ENCODE data around the gene ILRUN. TPM values are rescaled to one million over a fixed set of nuclear protein-coding genes. Genes with fewer than 3 reads are reported as not detected.
A peak's percentile ranks its signal among the peaks of the same experiment; 100 is the strongest.
"Not testable (repeated sequence)": the region's sequence is repeated elsewhere in the genome, so short reads cannot be mapped to it uniquely, and the experiment has no call there.

The ILRUN gene
- total and polyA plus RNA-seq, 5 donors from 2014 or later, result 18.7 to 89.6 (median 23.4) TPM

GRCh38 chr6:34671801-34672656 lies 24.5 kb downstream of the ILRUN start:
- peak overlapping the region; percentile 83 to 95 (median 90) for H3K4me3 Mint-ChIP-seq
- H3K36me3 Mint-ChIP-seq, result peaks cover 4% of the 10 kb centered on the region
- H3K4me3 ChIP-seq (ENCODE audit: low read depth, low read length), result peak overlapping the region; percentile 85
- peaks cover 70% of the 10 kb centered on the region for H3K4me1 ChIP-seq (ENCODE audit: control insufficient read depth, insufficient read depth, low read length, poor library complexity, severe bottlenecking)
- DNase-seq, result peak; percentile 70 to 96 (median 83)
- peak; percentile 99 to 100 for ATAC-seq (ENCODE audit: low read depth in 2 of 2)
- H3K27me3 ChIP-seq (ENCODE audit: control insufficient read depth, insufficient read depth, low read length), result no peaks in the 10 kb centered on the region
- H3K4me1 Mint-ChIP-seq, result peaks cover 23 to 85% (median 63%) of the 10 kb centered on the region in 4 donors
- peak overlapping the region; percentile 91 for H3K27ac ChIP-seq (ENCODE audit: insufficient read depth, low read length, poor library complexity, severe bottlenecking)
- no peaks in the 10 kb centered on the region for H3K36me3 ChIP-seq (ENCODE audit: control insufficient read depth, insufficient read depth, low read length)
- H3K27ac Mint-ChIP-seq, result peak overlapping the region; percentile 96 to 98 (median 96)
- no peaks in the 10 kb centered on the region for H3K27me3 Mint-ChIP-seq
- H3K9me3 Mint-ChIP-seq, result peaks cover 0 to 2% (median 0%) of the 10 kb centered on the region in 7 donors
- H3K9me3 ChIP-seq (ENCODE audit: control insufficient read depth in 2 of 2, low read length in 2 of 2), result no peaks in the 10 kb centered on the region

DNA sequence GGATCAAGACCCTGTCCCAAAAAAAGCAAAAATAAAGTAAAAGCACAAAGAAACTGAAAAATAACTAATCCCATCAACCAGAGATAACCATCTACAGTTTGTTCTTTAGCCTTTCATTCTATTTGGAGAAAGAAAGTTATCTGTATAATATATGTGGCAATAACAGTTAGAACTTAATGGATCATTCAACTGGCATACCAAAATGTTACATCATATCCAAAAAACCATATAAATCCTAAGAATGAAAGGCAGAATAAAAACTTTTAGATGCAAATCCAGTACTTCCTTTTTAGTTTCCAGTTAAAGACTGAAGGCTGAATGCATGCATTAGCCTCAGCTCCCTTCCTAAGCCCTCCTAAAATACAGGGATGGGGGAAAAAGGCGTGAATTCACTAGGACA lies 25.2 kb downstream of the ILRUN start:
- ATAC-seq (ENCODE audit: low read depth in 2 of 2) (no peak), DNase-seq (no peak)
- H3K4me1 ChIP-seq (ENCODE audit: control insufficient read depth, insufficient read depth, low read length, poor library complexity, severe bottlenecking), result peaks cover 74% of the 10 kb centered on the region
- no peaks in the 10 kb centered on the region for H3K36me3 ChIP-seq (ENCODE audit: control insufficient read depth, insufficient read depth, low read length)
- no peaks in the 10 kb centered on the region for H3K27me3 ChIP-seq (ENCODE audit: control insufficient read depth, insufficient read depth, low read length)
- peak overlapping the region; percentile 91 for H3K27ac ChIP-seq (ENCODE audit: insufficient read depth, low read length, poor library complexity, severe bottlenecking)
- H3K4me3 ChIP-seq (ENCODE audit: low read depth, low read length), result peak overlapping the region; percentile 85
- H3K27me3 Mint-ChIP-seq, result no peaks in the 10 kb centered on the region
- H3K27ac Mint-ChIP-seq, result peak overlapping the region; percentile 96 to 97 (median 96)
- H3K9me3 ChIP-seq (ENCODE audit: control insufficient read depth in 2 of 2, low read length in 2 of 2), result no peaks in the 10 kb centered on the region
- H3K9me3 Mint-ChIP-seq, result peaks cover 0 to 2% (median 0%) of the 10 kb centered on the region in 7 donors
- H3K36me3 Mint-ChIP-seq, result peaks cover 4% of the 10 kb centered on the region
- H3K4me3 Mint-ChIP-seq, result peak overlapping the region; percentile 83 to 95 (median 90)
- peaks cover 24 to 90% (median 69%) of the 10 kb centered on the region in 4 donors for H3K4me1 Mint-ChIP-seq

DNA sequence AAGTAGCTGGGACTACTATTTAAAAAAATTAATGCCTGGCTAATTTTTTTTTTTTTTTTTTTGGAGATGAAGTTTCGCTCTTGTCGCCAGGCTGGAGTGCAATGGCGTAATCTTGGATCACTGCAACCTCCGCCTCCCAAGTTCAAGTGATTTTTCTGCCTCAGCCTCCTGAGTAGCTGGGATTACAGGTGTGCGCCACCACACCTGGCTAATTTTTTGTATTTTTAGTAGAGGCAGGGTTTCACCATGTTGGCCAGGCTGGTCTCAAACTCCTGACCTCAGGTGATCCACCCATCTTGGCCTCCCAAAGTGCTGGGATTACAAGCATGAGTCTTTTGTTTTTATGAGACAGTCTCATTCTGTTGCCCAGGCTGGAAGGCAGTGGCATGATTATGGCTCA lies 27.8 kb downstream of the ILRUN start:
- peaks cover 73% of the 10 kb centered on the region for H3K4me1 ChIP-seq (ENCODE audit: control insufficient read depth, insufficient read depth, low read length, poor library complexity, severe bottlenecking)
- H3K27ac ChIP-seq (ENCODE audit: insufficient read depth, low read length, poor library complexity, severe bottlenecking); H3K9me3 Mint-ChIP-seq; H3K9me3 ChIP-seq (ENCODE audit: control insufficient read depth in 2 of 2, low read length in 2 of 2); H3K27me3 ChIP-seq (ENCODE audit: control insufficient read depth, insufficient read depth, low read length); ATAC-seq (ENCODE audit: low read depth in 2 of 2); H3K4me3 ChIP-seq (ENCODE audit: low read depth, low read length); DNase-seq; H3K36me3 ChIP-seq (ENCODE audit: control insufficient read depth, insufficient read depth, low read length); H3K27me3 Mint-ChIP-seq; H3K4me3 Mint-ChIP-seq; H3K36me3 Mint-ChIP-seq: not testable (repeated sequence)
- Mint-ChIP-seq H3K27ac (peak overlapping the region in 1 of 3 donors; percentile 3), H3K4me1 (peaks cover 41 to 89% (median 66%) of the 10 kb centered on the region in 4 donors)

- Histone ChIP-seq H3K9me3 (ENCODE audit: control insufficient read depth in 2 of 2, low read length in 2 of 2) (no peaks in the 10 kb centered on the region), H3K4me3 (ENCODE audit: low read depth, low read length) (no peak overlapping the region), H3K4me1 (ENCODE audit: control insufficient read depth, insufficient read depth, low read length, poor library complexity, severe bottlenecking) (peaks cover 61% of the 10 kb centered on the region), H3K27me3 (ENCODE audit: control insufficient read depth, insufficient read depth, low read length) (no peaks in the 10 kb centered on the region), H3K36me3 (ENCODE audit: control insufficient read depth, insufficient read depth, low read length) (no peaks in the 10 kb centered on the region), H3K27ac (ENCODE audit: insufficient read depth, low read length, poor library complexity, severe bottlenecking) (no peak overlapping the region)
- peaks cover 34 to 88% (median 61%) of the 10 kb centered on the region in 4 donors for H3K4me1 Mint-ChIP-seq
- ATAC-seq (ENCODE audit: low read depth in 2 of 2) (no peak), DNase-seq (no peak)
- H3K27ac Mint-ChIP-seq, result peak overlapping the region in 2 of 3 donors; percentile 3 to 59
- H3K36me3 Mint-ChIP-seq, result peaks cover 8% of the 10 kb centered on the region
- peaks cover 0 to 3% (median 0%) of the 10 kb centered on the region in 7 donors for H3K9me3 Mint-ChIP-seq
- H3K4me3 Mint-ChIP-seq, result peak overlapping the region in 1 of 4 donors; percentile 15
- H3K27me3 Mint-ChIP-seq, result no peaks in the 10 kb centered on the region
Observed at GRCh38 chr6:34667481-34668238, 28.9 kb downstream of the ILRUN start.

DNA sequence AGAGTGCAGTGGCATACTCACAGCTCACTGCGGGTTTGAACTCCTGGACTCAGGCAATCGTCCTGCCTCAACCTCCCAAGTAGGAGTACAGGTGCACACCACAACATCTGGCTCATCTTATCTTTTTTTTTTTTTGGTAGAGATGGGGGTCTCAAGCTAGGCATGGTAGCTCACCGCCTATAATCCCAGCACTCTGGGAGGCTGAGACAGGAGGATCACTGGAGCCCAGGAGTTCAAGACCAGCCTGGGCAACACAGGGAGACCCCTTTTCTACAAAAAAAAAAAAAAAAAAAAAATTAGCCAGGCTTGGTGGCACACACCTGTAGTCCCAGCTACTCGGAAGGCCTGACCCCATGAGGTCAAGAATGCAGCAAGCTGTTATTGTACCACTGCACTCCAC lies 31.5 kb downstream of the ILRUN start:
- no peak for DNase-seq
- H3K9me3 Mint-ChIP-seq, result peaks cover 0 to 3% (median 0%) of the 10 kb centered on the region in 7 donors
- H3K27me3 Mint-ChIP-seq, result no peaks in the 10 kb centered on the region
- H3K27ac ChIP-seq (ENCODE audit: insufficient read depth, low read length, poor library complexity, severe bottlenecking), result peak overlapping the region; percentile 7
- peak overlapping the region; percentile 60 for H3K4me3 ChIP-seq (ENCODE audit: low read depth, low read length)
- no peaks in the 10 kb centered on the region for H3K27me3 ChIP-seq (ENCODE audit: control insufficient read depth, insufficient read depth, low read length)
- no peak for ATAC-seq (ENCODE audit: low read depth in 2 of 2)
- no peaks in the 10 kb centered on the region for H3K9me3 ChIP-seq (ENCODE audit: control insufficient read depth in 2 of 2, low read length in 2 of 2)
- H3K4me1 ChIP-seq (ENCODE audit: control insufficient read depth, insufficient read depth, low read length, poor library complexity, severe bottlenecking), result peaks cover 40% of the 10 kb centered on the region
- no peaks in the 10 kb centered on the region for H3K36me3 ChIP-seq (ENCODE audit: control insufficient read depth, insufficient read depth, low read length)
- H3K27ac Mint-ChIP-seq, result peak overlapping the region in 2 of 3 donors; percentile 80 to 87
- H3K4me3 Mint-ChIP-seq, result peak overlapping the region in 2 of 4 donors; percentile 70 to 79
- peaks cover 48 to 82% (median 63%) of the 10 kb centered on the region in 4 donors for H3K4me1 Mint-ChIP-seq
- peaks cover 19% of the 10 kb centered on the region for H3K36me3 Mint-ChIP-seq

- no peak for ATAC-seq (ENCODE audit: low read depth in 2 of 2)
- H3K9me3 ChIP-seq (ENCODE audit: control insufficient read depth in 2 of 2, low read length in 2 of 2), result no peaks in the 10 kb centered on the region
- peaks cover 49 to 78% (median 61%) of the 10 kb centered on the region in 4 donors for H3K4me1 Mint-ChIP-seq
- peak overlapping the region; percentile 7 for H3K27ac ChIP-seq (ENCODE audit: insufficient read depth, low read length, poor library complexity, severe bottlenecking)
- H3K36me3 Mint-ChIP-seq, result peaks cover 19% of the 10 kb centered on the region
- peaks cover 0 to 3% (median 0%) of the 10 kb centered on the region in 7 donors for H3K9me3 Mint-ChIP-seq
- H3K27me3 ChIP-seq (ENCODE audit: control insufficient read depth, insufficient read depth, low read length), result no peaks in the 10 kb centered on the region
- H3K4me1 ChIP-seq (ENCODE audit: control insufficient read depth, insufficient read depth, low read length, poor library complexity, severe bottlenecking), result peaks cover 40% of the 10 kb centered on the region
- peak in 1 of 3 donors; percentile 60 for DNase-seq
- H3K4me3 ChIP-seq (ENCODE audit: low read depth, low read length), result peak overlapping the region; percentile 60
- no peaks in the 10 kb centered on the region for H3K27me3 Mint-ChIP-seq
- no peaks in the 10 kb centered on the region for H3K36me3 ChIP-seq (ENCODE audit: control insufficient read depth, insufficient read depth, low read length)
- peak overlapping the region; percentile 80 to 90 (median 87) for H3K27ac Mint-ChIP-seq
- H3K4me3 Mint-ChIP-seq, result peak overlapping the region; percentile 29 to 79 (median 69)
Observed at GRCh38 chr6:34664256-34664971, 32.2 kb downstream of the ILRUN start.

DNA sequence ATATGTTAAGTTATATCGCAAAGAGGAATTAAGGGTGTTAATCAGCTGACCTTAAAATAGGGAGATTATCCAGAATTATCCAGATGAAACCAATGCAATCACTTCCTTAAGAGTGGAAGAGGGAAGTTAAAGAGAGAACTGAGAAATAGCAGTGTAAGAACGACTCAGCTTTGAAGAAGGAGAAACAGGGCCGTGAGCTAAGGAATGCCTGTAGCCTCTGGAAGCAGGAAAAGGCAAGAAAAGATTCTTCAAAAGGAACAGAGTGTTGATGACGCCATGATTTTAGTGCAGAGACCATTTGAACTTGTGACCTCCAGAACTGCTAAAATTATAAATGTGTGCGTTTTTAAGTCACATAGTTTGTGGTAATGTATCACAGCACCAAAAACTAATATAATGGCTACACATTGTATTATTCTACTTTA lies 32.7 kb downstream of the ILRUN start:
- Histone ChIP-seq H3K4me3 (ENCODE audit: low read depth, low read length) (peak overlapping the region; percentile 60), H3K9me3 (ENCODE audit: control insufficient read depth in 2 of 2, low read length in 2 of 2) (no peaks in the 10 kb centered on the region), H3K27ac (ENCODE audit: insufficient read depth, low read length, poor library complexity, severe bottlenecking) (peak overlapping the region; percentile 7), H3K27me3 (ENCODE audit: control insufficient read depth, insufficient read depth, low read length) (no peaks in the 10 kb centered on the region), H3K36me3 (ENCODE audit: control insufficient read depth, insufficient read depth, low read length) (no peaks in the 10 kb centered on the region), H3K4me1 (ENCODE audit: control insufficient read depth, insufficient read depth, low read length, poor library complexity, severe bottlenecking) (peaks cover 43% of the 10 kb centered on the region)
- Mint-ChIP-seq H3K27me3 (no peaks in the 10 kb centered on the region), H3K9me3 (peaks cover 0 to 3% (median 0%) of the 10 kb centered on the region in 7 donors), H3K4me3 (peak overlapping the region in 3 of 4 donors; percentile 1 to 79 (median 73)), H3K4me1 (peaks cover 54 to 82% (median 66%) of the 10 kb centered on the region in 4 donors), H3K36me3 (peaks cover 19% of the 10 kb centered on the region), H3K27ac (peak overlapping the region; percentile 34 to 90 (median 80))
- ATAC-seq (ENCODE audit: low read depth in 2 of 2), result no peak
- DNase-seq, result no peak

Data from CD4-positive, CD25-positive, alpha-beta regulatory T cell (primary cell).